ENCODE results near the gene PNPT1. TPM values are rescaled to one million over a fixed set of nuclear protein-coding genes. Genes with fewer than 3 reads are reported as not detected.

PNPT1 gene
- polyA plus RNA-seq, 3 donors = 6.0 to 10.5 (median 9.5) TPM

GRCh38 chr2:55618025-55618274, 75.7 kb downstream of the PNPT1 start:
- WGBS (ENCODE audit: insufficient coverage) = 0% methylated on average over 9 of the region's 10 CpGs
- no peaks in the 10 kb centered on the region for H3K9me3 ChIP-seq (replicated peaks in 1 of 2; ENCODE audit: control insufficient read depth in 1 of 2, insufficient read depth in 1 of 2, low read length in 2 of 2)
- H3K27me3 ChIP-seq (ENCODE audit: control insufficient read depth in 2 of 2, insufficient read depth in 2 of 2, low read length in 2 of 2) = no peaks in the 10 kb centered on the region
- DNase-seq = no peak
- Mint-ChIP-seq H3K36me3 (peaks cover 25 to 43% of the 10 kb centered on the region in 2 donors), H3K27me3 (ENCODE audit: low read depth in 3 of 3) (no peaks in the 10 kb centered on the region), H3K4me1 (peaks cover 41% of the 10 kb centered on the region), H3K4me3 (no peak overlapping the region), H3K9me3 (no peaks in the 10 kb centered on the region), H3K27ac (no peak overlapping the region)
- peaks cover 25 to 38% of the 10 kb centered on the region in 2 donors for H3K4me1 ChIP-seq (ENCODE audit: control insufficient read depth in 1 of 2, insufficient read depth in 2 of 2, low read length in 2 of 2)
- peak overlapping the region; percentile 84 for H3K9ac ChIP-seq (ENCODE audit: insufficient read depth, low read length, poor library complexity, severe bottlenecking)
- H3K36me3 ChIP-seq (replicated peaks in 1 of 2; ENCODE audit: control insufficient read depth in 1 of 2, insufficient read depth in 2 of 2, low read length in 2 of 2) = peaks cover 19 to 50% of the 10 kb centered on the region in 2 donors
- no peak for TF ChIP-seq CTCF (IDR thresholded peaks at IDR 0.05)
- peak overlapping the region; percentile 85 for H3K4me2 ChIP-seq (replicated peaks; ENCODE audit: extremely low read depth, low read length, poor library complexity, severe bottlenecking)
- peaks cover 90% of the 10 kb centered on the region for H3K79me2 ChIP-seq (ENCODE audit: insufficient read depth, low read length)
- peak overlapping the region; percentile 88 for H2AFZ ChIP-seq (ENCODE audit: insufficient read depth, low read depth, low read length, poor library complexity, severe bottlenecking)
- peaks cover 74% of the 10 kb centered on the region for H4K20me1 ChIP-seq (ENCODE audit: insufficient read depth, low read length)
- peak overlapping the region; percentile 96 to 98 (median 97) for H3K4me3 ChIP-seq (replicated peaks in 1 of 3; ENCODE audit: low read depth in 2 of 3, low read length in 3 of 3)
- H3K27ac ChIP-seq (ENCODE audit: low read depth in 1 of 2, low read length in 2 of 2) = peak overlapping the region; percentile 95 to 97
- intact Hi-C loops (cut with micrococcal nuclease) = loop anchor here (5.0 to 10.0 kb wide), 4 partner anchors 101 to 893 kb away; partner anchors contain the start of genes CCDC88A (in 1 of the 2), CFAP36 (in 1 of the 2), CLHC1 (in 1 of the 2) and EML6 (in 1 of the 2)

- Histone ChIP-seq H3K9ac (ENCODE audit: insufficient read depth, low read length, poor library complexity, severe bottlenecking) (peak within 1 kb of the TSS; percentile 98), H2AFZ (ENCODE audit: insufficient read depth, low read depth, low read length, poor library complexity, severe bottlenecking) (peak within 1 kb of the TSS; percentile 91), H4K20me1 (ENCODE audit: insufficient read depth, low read length) (peaks cover 73% of the 10 kb centered on the region), H3K4me3 (replicated peaks in 1 of 3; ENCODE audit: low read depth in 2 of 3, low read length in 3 of 3) (peak within 1 kb of the TSS; percentile 96 to 98 (median 97)), H3K27ac (ENCODE audit: low read depth in 1 of 2, low read length in 2 of 2) (peak within 1 kb of the TSS; percentile 95 to 97), H3K4me1 (ENCODE audit: control insufficient read depth in 1 of 2, insufficient read depth in 2 of 2, low read length in 2 of 2) (peaks cover 25 to 38% of the 10 kb centered on the region in 2 donors), H3K79me2 (ENCODE audit: insufficient read depth, low read length) (peaks cover 90% of the 10 kb centered on the region), H3K9me3 (replicated peaks in 1 of 2; ENCODE audit: control insufficient read depth in 1 of 2, insufficient read depth in 1 of 2, low read length in 2 of 2) (no peaks in the 10 kb centered on the region), H3K4me2 (replicated peaks; ENCODE audit: extremely low read depth, low read length, poor library complexity, severe bottlenecking) (peak within 1 kb of the TSS; percentile 91), H3K36me3 (replicated peaks in 1 of 2; ENCODE audit: control insufficient read depth in 1 of 2, insufficient read depth in 2 of 2, low read length in 2 of 2) (peaks cover 24 to 50% of the 10 kb centered on the region in 2 donors), H3K27me3 (ENCODE audit: control insufficient read depth in 2 of 2, insufficient read depth in 2 of 2, low read length in 2 of 2) (no peaks in the 10 kb centered on the region)
- peak; percentile 98 to 100 (median 100) for DNase-seq
- Mint-ChIP-seq H3K36me3 (peaks cover 28 to 43% of the 10 kb centered on the region in 2 donors), H3K27ac (no peak within 1 kb of the TSS), H3K9me3 (no peaks in the 10 kb centered on the region), H3K27me3 (ENCODE audit: low read depth in 3 of 3) (no peaks in the 10 kb centered on the region), H3K4me3 (no peak within 1 kb of the TSS), H3K4me1 (peaks cover 39% of the 10 kb centered on the region)
- under 1% methylated on average over 67 of the region's 82 CpGs for WGBS (ENCODE audit: insufficient coverage)
- intact Hi-C loops (cut with micrococcal nuclease) = loop anchor here (2.0 to 10.0 kb wide), 5 partner anchors 99 to 893 kb away; partner anchors contain the start of genes CFAP36 (in 2 of the 2), CCDC88A (in 1 of the 2), CLHC1 (in 1 of the 2) and EML6 (in 1 of the 2)
- peak; percentile 34 for TF ChIP-seq CTCF (IDR thresholded peaks at IDR 0.05)
Observed at GRCh38 chr2:55617175-55618024, 76.2 kb downstream of the PNPT1 start, which contains the start of gene PPP4R3B. Gene PPP4R3B, minus strand, starts transcription at chr2:55617622. Its CDS starts 337 bp downstream, at chr2:55617285.

All from CD14-positive monocyte (primary cell).